SK-N-SH (cell line): ENCODE results near the gene EDARADD. TPM values are rescaled to one million over a fixed set of nuclear protein-coding genes. Genes with fewer than 3 reads are reported as not detected.

Experiments used
- CTCF ChIA-PET: fragments of 300-600, 350-600 bp; formaldehyde crosslinking; extraction: SDS; loops from one replicate; lab custom pipeline; 2021; lab: Yijun Ruan, JAX
- POLR2A ChIA-PET: fragments of 350-600 bp; sonication (Branson Sonifier 250); formaldehyde crosslinking; extraction: SDS; loops from one replicate; lab custom pipeline; 2020; ENCODE audit warnings: antibody characterized with exemption, inconsistent platforms; lab: Yijun Ruan, JAX
- DNase-seq: peaks from one replicate; pipeline ENCODE4 v3.0.0; 2012
- H2AFZ ChIP-seq: fragments of 200-600 bp; sonication (generic); 2 replicates; pipeline ENCODE4 v1.8.1; 2016; ENCODE audit warnings: antibody characterized with exemption, mild to moderate bottlenecking, low read depth
- H3F3A ChIP-seq: fragments of 200-600 bp; sonication (generic); replicated peaks from 2 replicates; pipeline ENCODE3; 2016; ENCODE audit warnings: antibody characterized with exemption, mild to moderate bottlenecking; ENCODE audit not compliant: insufficient read depth
- H3K27ac ChIP-seq, 2 experiments: fragments of 200-500 bp in 1 of 2; fragments of 200-600 bp in 1 of 2; sonication (Bioruptor generic) in 1 of 2; sonication (generic), shearing (Covaris generic) in 1 of 2; 2 replicates each; pipeline versions ENCODE4 v1.5.1 to v1.6.1; 2014 to 2016; ENCODE audit warnings: low read depth in 2 of 2, inconsistent platforms in 1 of 2, low read length in 1 of 2, mild to moderate bottlenecking in 1 of 2, mixed read lengths in 1 of 2
- H3K27me3 ChIP-seq: fragments of 200-600 bp; sonication (generic), shearing (Covaris generic); 2 replicates; pipeline ENCODE4 v1.6.1; 2016; ENCODE audit warnings: mixed run types; ENCODE audit not compliant: insufficient read depth
- H3K36me3 ChIP-seq, 2 experiments: fragments of 200-500 bp in 1 of 2; fragments of 200-600 bp in 1 of 2; sonication (Bioruptor generic) in 1 of 2; sonication (generic) in 1 of 2; replicated peaks in 1 of 2; 2 replicates each; pipeline versions ENCODE3 to v1.5.1; 2014 to 2016; ENCODE audit warnings: low read length in 1 of 2, mild to moderate bottlenecking in 1 of 2; ENCODE audit not compliant: insufficient read depth in 2 of 2, control insufficient read depth in 1 of 2
- H3K4me1 ChIP-seq, 2 experiments: fragments of 200-500 bp in 1 of 2; fragments of 200-600 bp in 1 of 2; sonication (Bioruptor generic) in 1 of 2; sonication (generic), shearing (Covaris generic) in 1 of 2; 2 replicates each; pipeline versions ENCODE4 v1.5.1 to v1.6.1; 2014 to 2016; ENCODE audit warnings: low read depth in 1 of 2, low read length in 1 of 2, mixed run types in 1 of 2; ENCODE audit not compliant: insufficient read depth in 2 of 2, control insufficient read depth in 1 of 2
- H3K4me2 ChIP-seq: fragments of 200-600 bp; sonication (generic), shearing (Covaris generic); 2 replicates; pipeline ENCODE4 v1.6.1; 2017; ENCODE audit warnings: mixed run types
- H3K4me3 ChIP-seq, 2 experiments: fragments of 200-500 bp in 1 of 2; fragments of 200-600 bp in 1 of 2; sonication (Bioruptor generic) in 1 of 2; sonication (generic), shearing (Covaris generic) in 1 of 2; 2 replicates each; pipeline versions ENCODE4 v1.5.1 to v1.8.1; 2014 to 2016; ENCODE audit warnings: low read depth in 2 of 2, inconsistent platforms in 1 of 2, low read length in 1 of 2, mild to moderate bottlenecking in 1 of 2, mixed read lengths in 1 of 2, moderate library complexity in 1 of 2
- H3K79me2 ChIP-seq: fragments of 200-600 bp; sonication (generic); 2 replicates; pipeline ENCODE4 v1.8.1; 2017; ENCODE audit warnings: mild to moderate bottlenecking; ENCODE audit not compliant: insufficient read depth
- H3K9ac ChIP-seq: fragments of 200-600 bp; sonication (generic); 2 replicates; pipeline ENCODE4 v1.6.1; 2017; ENCODE audit warnings: mixed run types
- H3K9me2 ChIP-seq: fragments of 200-600 bp; sonication (generic); 2 replicates; pipeline ENCODE4 v1.6.1; 2017; ENCODE audit warnings: mixed run types
- H3K9me3 ChIP-seq: fragments of 200-600 bp; sonication (generic); 2 replicates; pipeline ENCODE4 v1.6.1; 2017; ENCODE audit warnings: mixed run types, mild to moderate bottlenecking, moderate library complexity
- H4K20me1 ChIP-seq: fragments of 200-600 bp; sonication (generic); 2 replicates; pipeline ENCODE4 v1.6.1; 2017; ENCODE audit warnings: mild to moderate bottlenecking, mixed run types; ENCODE audit not compliant: insufficient read depth
- CHD2 ChIP-seq: fragments of 150-350 bp; IDR thresholded peaks from 2 replicates; pipeline ENCODE4 v1.6.1; 2018; ENCODE audit warnings: low read length; ENCODE audit not compliant: partially characterized antibody
- CTCF ChIP-seq: fragments of 200-600 bp; sonication (generic); IDR thresholded peaks from 2 replicates; pipeline ENCODE4 v1.6.1; 2017; ENCODE audit warnings: antibody characterized with exemption, mild to moderate bottlenecking, moderate library complexity
- ELF1 ChIP-seq: IDR thresholded peaks from 2 replicates; pipeline ENCODE4 v1.4.0; 2012
- EP300 ChIP-seq, 2 experiments: IDR thresholded peaks; 2 replicates each; pipeline versions ENCODE4 v1.4.0 to v1.6.1; 2012; ENCODE audit warnings: borderline replicate concordance in 1 of 2, low read depth in 1 of 2, low read length in 1 of 2
- FOXJ3 ChIP-seq: sonication (generic); formaldehyde crosslinking; IDR thresholded peaks from 2 replicates; pipeline ENCODE4 v1.5.1; 2020; ENCODE audit warnings: mild to moderate bottlenecking, missing genetic modification reagents
- FOXM1 ChIP-seq: IDR thresholded peaks from 2 replicates; pipeline ENCODE4 v1.4.0; 2012; ENCODE audit warnings: low read depth, mild to moderate bottlenecking
- GABPA ChIP-seq: IDR thresholded peaks from 2 replicates; pipeline ENCODE4 v1.4.0; 2012; ENCODE audit warnings: low read depth, mild to moderate bottlenecking
- JUND ChIP-seq: IDR thresholded peaks from 2 replicates; pipeline ENCODE4 v1.4.0; 2012
- MXI1 ChIP-seq: IDR thresholded peaks from 2 replicates; pipeline ENCODE4 v1.6.1; 2012; ENCODE audit warnings: mild to moderate bottlenecking, low read depth, low read length, improper control_type of control experiment
- POLR2AphosphoS5 ChIP-seq: IDR thresholded peaks from 2 replicates; pipeline ENCODE4 v1.6.1; 2012; ENCODE audit warnings: low read depth, low read length
- REST ChIP-seq: IDR thresholded peaks from 2 replicates; pipeline ENCODE4 v1.6.1; 2012; ENCODE audit warnings: mild to moderate bottlenecking, low read depth, low read length, moderate library complexity
- RXRA ChIP-seq: IDR thresholded peaks from 2 replicates; pipeline ENCODE4 v1.4.0; 2012; ENCODE audit warnings: low read depth, mild to moderate bottlenecking, borderline replicate concordance
- SMC3 ChIP-seq: IDR thresholded peaks from 2 replicates; pipeline ENCODE4 v1.6.1; 2012; ENCODE audit warnings: low read depth, low read length, improper control_type of control experiment
- TCF12 ChIP-seq: IDR thresholded peaks from 2 replicates; pipeline ENCODE4 v1.4.0; 2012
- TEAD4 ChIP-seq: IDR thresholded peaks from 2 replicates; pipeline ENCODE4 v1.4.0; 2012; ENCODE audit warnings: mild to moderate bottlenecking, borderline replicate concordance; ENCODE audit not compliant: insufficient read depth
- USF2 ChIP-seq: fragments of 150-350 bp; IDR thresholded peaks from 2 replicates; pipeline ENCODE4 v1.6.1; 2017; ENCODE audit warnings: antibody characterized with exemption, low read length, low read depth, borderline replicate concordance
- WGBS: methylation state at CpG from one replicate; pipeline ENCODE4 v1.1.6; 2017; ENCODE audit warnings: low lambda C conversion rate; 5-methylcytosine and 5-hydroxymethylcytosine counted together
- polyA plus RNA-seq, 3 experiments: library from polyadenylated mRNA; depleted of rRNA; stranded (reverse); fragments of >200 nt; gene quantifications; 2 replicates each; pipeline ENCODE4 v1.2.3, GENCODE V29; 2012

The EDARADD gene
- polyA plus RNA-seq, 1 of the 3 experiments (the other 2 are of a cell fraction), result not detected

- Histone ChIP-seq H2AFZ (no peak overlapping the region), H3K36me3 (no peaks in the 10 kb centered on the region), H3K9ac (no peak overlapping the region), H4K20me1 (no peaks in the 10 kb centered on the region), H3K4me2 (no peak overlapping the region), H3K4me1 (peaks cover 0 to 4% of the 10 kb centered on the region in 2 experiments; a peak in 1 of 4 replicates), H3K9me3 (no peaks in the 10 kb centered on the region), H3F3A (no peaks in the 10 kb centered on the region), H3K27me3 (no peaks in the 10 kb centered on the region), H3K79me2 (no peaks in the 10 kb centered on the region), H3K9me2 (no peaks in the 10 kb centered on the region), H3K27ac (no peak overlapping the region), H3K4me3 (no peak overlapping the region)
- no peak for DNase-seq
- TF ChIP-seq FOXM1 (no peak), FOXJ3 (CRISPR knock-in tag) (no peak), TCF12 (no peak), EP300 (IDR thresholded peaks at IDR 0.05; ENCODE audit: borderline replicate concordance in 1 of 2, low read depth in 1 of 2, low read length in 1 of 2) (no peak)
- POLR2A ChIA-PET, result no interaction called here
- CTCF ChIA-PET, result interaction anchor here (0.7 kb wide), 1 partner anchor 1330 kb away, joined by 3 read pairs; no protein-coding TSS in a partner anchor
- WGBS, result 76% methylated on average over 6 of the region's 6 CpGs
Measured at GRCh38 chr1:236469466-236469865, 75.4 kb downstream of the EDARADD start.

GRCh38 chr1:236471096-236471495, 77.0 kb downstream of the EDARADD start:
- POLR2A ChIA-PET, result no interaction called here
- Histone ChIP-seq H3K4me1 (peaks cover 0 to 4% of the 10 kb centered on the region in 2 experiments; a peak in 1 of 4 replicates), H3K79me2 (no peaks in the 10 kb centered on the region), H3K36me3 (no peaks in the 10 kb centered on the region), H3K4me2 (no peak overlapping the region), H4K20me1 (no peaks in the 10 kb centered on the region), H3K4me3 (no peak overlapping the region), H3K9me2 (no peaks in the 10 kb centered on the region), H3K27ac (no peak overlapping the region), H3F3A (no peaks in the 10 kb centered on the region), H3K9me3 (no peaks in the 10 kb centered on the region), H2AFZ (no peak overlapping the region), H3K9ac (no peak overlapping the region), H3K27me3 (no peaks in the 10 kb centered on the region)
- no peak for TF ChIP-seq SMC3
- no peak for TF ChIP-seq JUND
- no peak for TF ChIP-seq RXRA
- TF ChIP-seq TCF12, result no peak
- TF ChIP-seq POLR2AphosphoS5, result no peak
- no peak for TF ChIP-seq CHD2
- no peak for TF ChIP-seq CTCF
- no peak for TF ChIP-seq MXI1
- no peak for TF ChIP-seq TEAD4
- no peak for TF ChIP-seq REST
- TF ChIP-seq ELF1, result no peak
- TF ChIP-seq GABPA, result no peak
- no peak for TF ChIP-seq USF2
- no peak for DNase-seq
- CTCF ChIA-PET, result interaction anchor here (1.0 to 1.9 kb wide), 2 partner anchors 11 to 19 kb away, joined by 4 to 5 read pairs; no protein-coding TSS in a partner anchor
- WGBS, result 66% methylated on average over 6 of the region's 6 CpGs
